Spleen (tissue), 7 donors: ENCODE data around the gene AXIN1.

Experiments used
- CTCF ChIP-seq, 11 experiments: fragments of 200-600 bp in 7 of 11; fragments of 450-650 bp in 4 of 11; sonication (generic) in 4 of 11; IDR thresholded peaks in 8 of 11; conservative IDR thresholded peaks in 3 of 11; 1 replicate in 7 of 11; 2 replicates in 4 of 11; pipeline versions ENCODE4 v1.4.0 to v1.8.0; 2016 to 2021; ENCODE audit warnings: antibody characterized with exemption in 11 of 11, inconsistent platforms in 4 of 11, mild to moderate bottlenecking in 1 of 11
- POLR2A ChIP-seq, 3 donors: fragments of 450-650 bp; IDR thresholded peaks; one replicate each; pipeline ENCODE4 v1.5.1; 2017; ENCODE audit warnings: antibody characterized with exemption in 3 of 3, mild to moderate bottlenecking in 1 of 3
- POLR2AphosphoS5 ChIP-seq, 3 donors: sonication (generic); formaldehyde crosslinking; IDR thresholded peaks; one replicate each; pipeline ENCODE4 v1.5.1; 2017; ENCODE audit warnings: antibody characterized with exemption in 3 of 3
- donor health status: DM: no; HTN: no; CAD: no; lungs with moderate emphysema.
- donor health status: DM: no; HTN: no; CAD: no.
- donor health status: DM: no; HTN: no; CAD: no.

- TF ChIP-seq CTCF (IDR thresholded peaks at IDR 0.05 in 8 of 11, conservative IDR thresholded peaks at IDR 0.05 in 3 of 11) (no peak), POLR2A (IDR thresholded peaks at IDR 0.05) (no peak), POLR2AphosphoS5 (IDR thresholded peaks at IDR 0.05) (no peak)
Observed at GRCh38 chr16:372302-372983, 19.9 kb upstream of the AXIN1 start.
